ENCODE results near the gene IGSF8.

Gene IGSF8

DNA sequence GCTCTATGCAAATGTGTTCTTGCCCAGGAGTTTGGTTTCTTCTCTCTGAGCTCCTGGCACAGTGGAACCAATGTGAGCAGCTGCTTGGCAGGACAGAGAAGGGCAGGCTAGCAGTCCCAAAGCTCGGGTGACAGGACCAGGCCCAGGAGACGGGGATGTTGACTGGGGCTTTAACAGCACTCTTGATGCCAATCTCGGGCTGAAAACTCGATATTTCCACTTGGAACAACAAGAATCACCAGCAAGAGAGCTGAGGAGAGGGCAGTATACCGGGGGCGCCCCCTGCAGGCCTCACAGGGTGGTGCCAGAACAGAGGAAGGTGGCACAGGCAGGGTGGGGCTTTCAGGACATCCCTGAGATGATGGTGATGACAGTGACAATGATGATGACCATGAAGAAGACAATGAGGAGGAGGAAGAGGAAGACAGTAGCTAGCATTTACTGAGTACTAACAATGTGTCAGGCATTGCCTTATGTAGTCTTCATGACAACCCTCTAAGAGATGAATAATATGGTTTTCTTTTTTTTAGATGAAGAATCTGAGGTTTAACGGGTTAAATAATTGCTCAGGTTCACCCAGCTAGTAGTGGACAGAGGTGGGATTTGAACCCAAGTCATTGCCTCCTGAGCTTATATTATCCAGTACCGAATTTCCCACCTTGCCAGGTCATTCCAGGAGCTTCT, 19.8 kb downstream of the IGSF8 start:
- Mint-ChIP-seq H3K9me3 (no peaks in the 10 kb centered on the region), H3K27me3 (peaks cover 68% of the 10 kb centered on the region), H3K4me1 (ENCODE audit: low read depth) (peaks cover 22% of the 10 kb centered on the region), H3K4me3 (no peak overlapping the region), H3K36me3 (ENCODE audit: low read depth) (no peaks in the 10 kb centered on the region), H3K27ac (no peak overlapping the region)

DNA sequence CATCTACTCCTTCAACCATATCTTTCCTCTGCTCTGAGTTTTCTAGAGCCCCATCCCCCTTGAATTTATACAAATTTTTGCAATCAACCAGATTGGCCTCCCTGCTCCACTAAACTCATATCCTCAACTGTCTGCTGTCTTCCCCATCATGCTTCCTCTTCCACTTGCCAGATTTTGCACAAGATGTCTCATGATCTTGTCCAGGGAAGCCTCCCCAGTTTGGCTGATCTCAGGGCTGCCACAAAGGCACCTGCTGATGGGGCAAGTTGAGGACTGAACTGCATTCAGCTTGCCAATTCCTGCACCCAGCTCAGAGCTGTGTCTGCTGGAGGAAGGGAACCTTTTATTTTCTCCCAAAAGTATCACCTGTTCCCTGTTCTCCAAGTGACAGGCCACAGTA, 20.9 kb downstream of the IGSF8 start:
- H3K27ac Mint-ChIP-seq: no peak overlapping the region
- peaks cover 22% of the 10 kb centered on the region for H3K4me1 Mint-ChIP-seq (ENCODE audit: low read depth)
- peaks cover 67% of the 10 kb centered on the region for H3K27me3 Mint-ChIP-seq
- H3K9me3 Mint-ChIP-seq: no peaks in the 10 kb centered on the region
- H3K4me3 Mint-ChIP-seq: no peak overlapping the region
- no peaks in the 10 kb centered on the region for H3K36me3 Mint-ChIP-seq (ENCODE audit: low read depth)

DNA sequence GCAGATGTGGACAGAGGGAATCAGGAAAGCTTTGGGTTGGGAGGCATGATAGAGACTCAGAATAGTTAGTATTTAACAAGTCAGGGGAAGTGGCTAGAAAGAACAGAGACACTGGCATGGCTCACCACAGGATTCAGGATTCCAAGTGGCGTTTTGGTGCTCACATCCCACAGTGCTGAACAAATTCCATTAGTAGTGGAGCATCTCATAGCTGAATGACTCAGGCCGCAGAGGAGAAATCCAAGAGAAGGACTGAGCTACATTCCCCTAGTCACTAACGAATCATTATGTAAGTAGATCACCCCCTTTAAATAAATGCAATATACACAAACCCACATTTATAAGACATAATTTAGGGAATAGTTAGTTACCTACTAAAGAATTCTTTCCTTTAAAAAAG, 22.1 kb downstream of the IGSF8 start:
- H3K27me3 Mint-ChIP-seq: peaks cover 64% of the 10 kb centered on the region
- peaks cover 21% of the 10 kb centered on the region for H3K4me1 Mint-ChIP-seq (ENCODE audit: low read depth)
- no peak overlapping the region for H3K4me3 Mint-ChIP-seq
- H3K27ac Mint-ChIP-seq: no peak overlapping the region
- H3K9me3 Mint-ChIP-seq: no peaks in the 10 kb centered on the region
- no peaks in the 10 kb centered on the region for H3K36me3 Mint-ChIP-seq (ENCODE audit: low read depth)

DNA sequence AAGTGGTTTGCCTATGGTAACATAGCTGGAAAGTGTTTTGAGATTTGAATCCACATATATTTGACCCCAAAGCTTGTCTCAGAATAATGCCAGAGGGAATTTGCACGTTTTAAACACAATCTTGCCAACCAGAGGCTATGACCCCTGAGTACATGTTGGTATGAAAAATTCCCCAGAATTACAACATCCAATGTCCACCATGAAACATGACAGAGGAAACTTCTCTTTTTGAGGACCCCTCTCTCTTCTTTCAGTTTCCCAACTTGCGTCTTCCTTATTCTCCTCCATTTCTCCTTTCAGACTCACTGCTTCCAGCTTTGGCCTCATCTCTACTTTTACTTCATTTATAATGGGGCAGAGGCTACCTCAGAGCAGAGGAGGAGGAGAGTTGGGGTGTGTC, 22.6 kb downstream of the IGSF8 start:
- Mint-ChIP-seq H3K27me3 (peaks cover 62% of the 10 kb centered on the region), H3K27ac (no peak overlapping the region), H3K9me3 (no peaks in the 10 kb centered on the region), H3K36me3 (ENCODE audit: low read depth) (no peaks in the 10 kb centered on the region), H3K4me3 (no peak overlapping the region), H3K4me1 (ENCODE audit: low read depth) (peaks cover 17% of the 10 kb centered on the region)

DNA sequence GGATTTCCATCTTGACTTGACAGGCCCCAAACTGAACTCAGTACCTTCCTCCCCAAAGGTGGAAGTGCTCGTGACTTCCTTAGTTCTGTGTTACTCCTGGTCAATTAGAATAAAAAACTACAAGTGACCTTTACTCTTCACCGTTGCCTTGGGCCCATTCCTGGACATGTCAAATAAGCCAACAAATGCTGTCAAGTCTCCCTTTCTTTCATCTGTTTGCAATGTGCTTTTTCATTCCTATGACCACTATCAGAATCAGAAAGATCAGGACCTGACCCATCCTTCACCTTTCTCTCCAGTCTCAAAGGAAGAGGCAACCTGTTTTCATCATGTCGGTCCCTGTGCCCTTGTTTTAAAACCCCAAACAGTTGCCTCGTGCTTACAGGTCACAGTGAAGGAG, 23.6 kb downstream of the IGSF8 start:
- Mint-ChIP-seq H3K4me1 (ENCODE audit: low read depth) (peaks cover 15% of the 10 kb centered on the region), H3K27me3 (peaks cover 61% of the 10 kb centered on the region), H3K27ac (no peak overlapping the region), H3K4me3 (no peak overlapping the region), H3K9me3 (no peaks in the 10 kb centered on the region), H3K36me3 (ENCODE audit: low read depth) (no peaks in the 10 kb centered on the region)

DNA sequence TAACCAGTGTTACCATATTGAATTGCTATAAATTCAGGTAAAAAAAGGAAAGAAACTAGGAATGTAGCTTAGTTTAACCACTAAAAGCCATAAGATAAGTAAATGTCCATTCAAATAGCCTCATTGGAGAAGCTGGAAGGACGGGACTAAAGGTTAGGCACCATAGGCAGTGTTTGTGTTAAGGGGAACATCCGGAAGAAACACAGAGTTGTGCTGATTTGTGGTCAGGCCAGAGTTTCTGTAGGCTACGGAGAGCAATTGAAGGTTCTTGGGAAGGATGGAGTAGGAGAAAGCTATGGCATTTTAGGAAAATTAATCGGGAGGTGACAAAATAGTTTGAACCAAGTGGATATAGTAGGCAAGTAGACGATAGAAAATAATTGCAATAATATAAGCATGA, 27.1 kb downstream of the IGSF8 start:
- no peaks in the 10 kb centered on the region for H3K9me3 Mint-ChIP-seq
- H3K27me3 Mint-ChIP-seq: peaks cover 52% of the 10 kb centered on the region
- no peak overlapping the region for H3K4me3 Mint-ChIP-seq
- no peak overlapping the region for H3K27ac Mint-ChIP-seq
- no peaks in the 10 kb centered on the region for H3K36me3 Mint-ChIP-seq (ENCODE audit: low read depth)
- H3K4me1 Mint-ChIP-seq (ENCODE audit: low read depth): peaks cover 8% of the 10 kb centered on the region

DNA sequence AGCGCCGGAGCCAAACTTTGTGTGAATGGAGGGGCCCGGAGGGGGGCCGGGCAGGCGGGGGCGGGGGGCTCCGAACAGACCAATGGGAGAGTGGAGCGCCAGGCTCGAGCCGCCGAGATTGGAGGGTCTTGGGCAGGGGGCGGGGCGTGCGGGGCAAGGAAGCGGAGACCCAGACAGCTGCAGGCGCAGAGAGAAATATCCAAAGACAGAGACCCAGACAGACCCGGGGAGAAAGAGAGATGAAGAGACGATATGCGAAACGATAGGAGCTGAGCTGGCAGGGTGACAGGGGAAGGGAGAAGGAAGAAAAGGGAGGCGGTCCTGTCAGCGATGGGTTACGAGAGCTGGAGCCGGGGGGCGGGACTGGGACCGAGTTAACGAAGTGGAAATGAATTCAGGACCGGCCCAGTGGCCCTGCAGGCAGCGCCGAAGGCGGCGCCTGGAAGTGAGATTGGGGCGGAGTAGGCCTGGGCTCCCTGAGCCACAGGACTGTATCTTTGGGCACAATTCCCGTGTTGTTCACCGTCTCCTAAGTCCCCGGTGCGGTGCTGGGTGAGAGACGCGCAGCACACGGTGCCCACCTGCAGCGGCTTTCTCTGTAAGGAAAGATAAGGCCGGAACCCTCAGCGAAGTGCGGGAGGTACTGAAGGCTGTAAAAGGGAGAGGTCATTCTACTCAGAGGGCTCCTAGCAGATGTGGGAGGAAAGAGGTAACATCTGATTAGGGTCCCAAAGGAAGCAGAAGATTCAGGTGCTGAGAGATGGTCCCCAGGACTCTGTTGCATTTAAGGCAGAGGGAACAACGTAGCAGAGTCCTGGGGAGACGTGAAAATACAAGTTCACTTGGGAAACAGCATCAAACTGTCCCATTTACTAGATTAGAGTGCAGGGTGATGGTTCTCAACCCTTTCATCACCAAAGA, 27.9 kb downstream of the IGSF8 start:
- H3K27me3 Mint-ChIP-seq: peaks cover 44% of the 10 kb centered on the region
- H3K9me3 Mint-ChIP-seq: no peaks in the 10 kb centered on the region
- peak overlapping the region; percentile 86 for H3K4me3 Mint-ChIP-seq
- H3K36me3 Mint-ChIP-seq (ENCODE audit: low read depth): no peaks in the 10 kb centered on the region
- no peak overlapping the region for H3K27ac Mint-ChIP-seq
- H3K4me1 Mint-ChIP-seq (ENCODE audit: low read depth): peaks cover 8% of the 10 kb centered on the region

DNA sequence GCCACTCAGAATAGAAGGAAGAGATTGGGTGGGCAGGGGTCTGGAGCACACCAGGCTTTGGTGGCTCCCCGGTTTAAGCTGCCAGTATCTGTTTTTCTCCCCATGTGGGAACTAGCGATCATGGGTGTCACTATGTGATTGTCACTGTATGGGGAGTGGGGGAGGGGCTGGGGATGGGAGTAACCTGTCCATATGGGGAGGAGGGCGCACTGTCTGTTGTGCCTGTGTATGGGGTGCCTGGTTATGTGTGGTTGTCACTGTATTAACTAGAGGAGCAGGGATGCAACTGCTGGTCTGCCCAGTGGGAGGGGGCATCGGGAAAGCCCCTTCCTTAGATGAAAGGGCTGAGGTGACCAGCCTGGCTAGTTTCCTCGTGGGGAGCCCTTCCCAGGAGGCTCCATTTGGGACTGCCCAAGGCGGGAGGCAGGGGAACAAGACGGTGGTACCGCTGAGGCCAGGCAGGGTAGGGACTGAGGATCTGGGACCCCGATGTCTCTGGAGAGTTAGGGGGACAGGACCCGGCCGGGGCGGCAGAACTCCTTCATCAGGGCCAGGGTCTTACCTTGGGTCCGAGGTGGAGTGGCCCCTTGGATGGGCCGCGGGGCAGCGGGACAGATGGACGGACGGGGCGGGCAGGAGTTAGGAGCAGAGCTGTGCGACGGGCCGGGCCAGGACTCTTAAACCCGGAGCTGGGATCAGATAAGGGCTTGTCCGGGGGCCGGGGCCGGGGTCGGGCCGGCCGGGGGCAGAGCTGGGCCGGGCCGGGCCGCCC, 28.8 kb downstream of the IGSF8 start, which contains the start of gene KCNJ10:
KCNJ10 (minus strand) TSS at position 701 of the 772 bp plus-strand sequence. CDS start 27,628 bp downstream, outside the sequence.
- no peaks in the 10 kb centered on the region for H3K36me3 Mint-ChIP-seq (ENCODE audit: low read depth)
- H3K27me3 Mint-ChIP-seq: peaks cover 37% of the 10 kb centered on the region
- peak within 1 kb of the TSS; percentile 86 for H3K4me3 Mint-ChIP-seq
- H3K4me1 Mint-ChIP-seq (ENCODE audit: low read depth): peaks cover 8% of the 10 kb centered on the region
- no peak within 1 kb of the TSS for H3K27ac Mint-ChIP-seq
- H3K9me3 Mint-ChIP-seq: no peaks in the 10 kb centered on the region

DNA sequence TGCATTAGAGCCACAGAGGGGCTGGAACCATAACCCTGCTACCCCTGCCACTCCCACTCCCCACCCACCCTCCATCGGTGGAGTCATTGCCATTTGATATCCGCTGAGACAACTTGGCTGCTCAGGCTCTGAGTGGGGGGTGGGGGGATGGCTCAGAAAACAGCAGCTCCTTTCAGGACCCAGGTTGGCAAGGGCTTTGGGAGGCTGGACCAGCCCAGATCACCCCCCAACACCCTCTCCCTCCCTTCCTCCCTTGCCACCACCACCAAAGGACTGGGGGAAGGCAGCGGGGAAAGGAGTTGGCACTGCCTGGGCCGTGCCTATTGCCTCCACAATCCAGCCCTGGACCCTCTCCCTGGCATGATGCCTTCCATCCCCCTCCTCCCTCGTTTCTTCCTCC, 30.2 kb downstream of the IGSF8 start:
- H3K4me3 Mint-ChIP-seq: no peak overlapping the region
- H3K27me3 Mint-ChIP-seq: peaks cover 32% of the 10 kb centered on the region

DNA sequence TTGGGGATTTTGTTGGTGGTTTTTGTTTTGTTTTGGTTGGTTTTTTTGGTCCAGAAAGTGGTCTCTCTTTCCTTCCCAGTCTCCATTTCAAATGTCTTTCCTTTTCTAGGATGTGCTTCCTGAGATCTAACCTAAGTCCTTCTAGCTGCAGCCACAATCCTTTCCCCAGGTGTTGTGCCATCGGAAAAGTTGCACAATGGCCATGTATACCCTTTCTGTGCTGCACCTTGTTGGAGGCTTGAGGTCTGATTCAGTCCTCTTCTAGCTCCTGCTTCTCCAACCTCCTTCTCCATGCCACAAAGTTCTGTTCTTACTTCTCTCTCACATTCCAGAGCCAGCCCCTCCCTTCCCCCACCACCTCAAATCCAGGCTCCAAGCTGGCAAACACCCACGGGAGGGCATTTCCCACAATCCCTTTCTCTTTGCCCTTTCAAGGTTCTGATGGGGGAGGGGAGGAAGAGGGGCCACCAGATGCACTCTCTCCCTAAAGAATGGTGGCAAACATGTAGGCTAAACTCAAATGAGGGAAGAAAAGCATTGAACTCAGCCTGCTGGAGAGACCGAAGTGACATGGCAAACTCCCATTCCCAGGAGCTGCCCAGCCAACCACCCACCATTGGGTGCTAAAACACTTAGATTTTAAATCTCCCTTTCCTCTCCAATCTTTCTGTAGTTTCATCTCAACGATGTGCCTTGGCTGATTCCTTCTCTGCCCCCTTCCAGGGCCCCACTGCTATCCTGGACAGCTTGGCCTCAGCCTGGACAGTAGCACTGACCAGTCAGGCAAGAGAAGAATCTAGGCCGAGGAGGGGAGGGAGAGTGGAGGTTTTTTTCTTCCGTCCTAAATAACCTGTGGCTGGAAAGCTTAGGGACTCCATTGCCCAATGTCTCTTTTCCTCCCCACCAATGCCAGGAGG, 31.3 kb downstream of the IGSF8 start:
- no peak overlapping the region for H3K4me3 Mint-ChIP-seq
- no peaks in the 10 kb centered on the region for H3K9me3 Mint-ChIP-seq
- peaks cover 30% of the 10 kb centered on the region for H3K27me3 Mint-ChIP-seq
- no peaks in the 10 kb centered on the region for H3K36me3 Mint-ChIP-seq (ENCODE audit: low read depth)
- peaks cover 8% of the 10 kb centered on the region for H3K4me1 Mint-ChIP-seq (ENCODE audit: low read depth)
- no peak overlapping the region for H3K27ac Mint-ChIP-seq

More for the DNA sequence above, 30.2 kb downstream of the IGSF8 start:
- peaks cover 8% of the 10 kb centered on the region for H3K4me1 Mint-ChIP-seq (ENCODE audit: low read depth)
- H3K36me3 Mint-ChIP-seq (ENCODE audit: low read depth): no peaks in the 10 kb centered on the region
- no peaks in the 10 kb centered on the region for H3K9me3 Mint-ChIP-seq
- H3K27ac Mint-ChIP-seq: no peak overlapping the region

DNA sequence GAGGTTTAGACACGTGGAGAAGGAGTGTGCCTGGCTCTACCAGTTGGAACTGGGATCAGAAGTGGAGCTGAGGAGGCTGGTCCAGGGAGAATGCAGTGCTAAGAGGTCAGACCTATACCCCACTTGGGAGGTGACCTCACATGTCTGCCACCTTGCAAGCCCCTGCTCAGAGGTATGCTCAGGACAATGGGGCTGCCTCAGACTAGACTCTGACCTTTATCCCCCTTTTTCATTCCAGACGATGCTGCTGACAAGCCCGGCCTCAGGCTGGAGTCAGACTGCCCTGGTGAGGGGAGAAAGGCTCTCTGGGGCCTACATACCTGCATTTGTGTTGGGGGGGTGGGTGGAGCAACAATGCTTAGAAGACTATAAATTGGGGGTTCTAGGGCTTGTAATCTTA, 33.7 kb downstream of the IGSF8 start:
- no peaks in the 10 kb centered on the region for H3K4me1 Mint-ChIP-seq (ENCODE audit: low read depth)
- H3K36me3 Mint-ChIP-seq (ENCODE audit: low read depth): no peaks in the 10 kb centered on the region
- no peak overlapping the region for H3K27ac Mint-ChIP-seq
- H3K27me3 Mint-ChIP-seq: peaks cover 11% of the 10 kb centered on the region
- no peak overlapping the region for H3K4me3 Mint-ChIP-seq
- no peaks in the 10 kb centered on the region for H3K9me3 Mint-ChIP-seq

DNA sequence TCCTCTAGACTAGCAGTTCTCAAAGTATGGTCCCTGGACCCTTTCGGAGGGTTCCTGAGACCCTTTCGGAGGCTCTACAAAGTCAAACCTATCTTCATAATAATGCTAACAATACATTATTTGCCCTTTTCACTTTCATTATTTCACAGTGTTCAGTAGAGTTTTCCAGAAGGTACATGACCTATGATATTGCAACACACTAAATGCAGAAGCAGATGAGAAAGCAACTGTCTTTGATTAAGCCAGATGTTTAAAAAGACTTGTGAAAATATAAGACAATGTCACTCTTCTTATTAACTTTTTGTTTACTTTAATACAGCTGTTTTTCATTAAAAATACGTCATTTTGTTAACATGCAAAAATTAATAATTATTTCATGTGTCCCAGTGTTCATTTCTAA, 34.3 kb downstream of the IGSF8 start:
- no peaks in the 10 kb centered on the region for H3K4me1 Mint-ChIP-seq (ENCODE audit: low read depth)
- no peaks in the 10 kb centered on the region for H3K9me3 Mint-ChIP-seq
- H3K27me3 Mint-ChIP-seq: peaks cover 8% of the 10 kb centered on the region
- no peak overlapping the region for H3K4me3 Mint-ChIP-seq
- H3K27ac Mint-ChIP-seq: no peak overlapping the region
- H3K36me3 Mint-ChIP-seq (ENCODE audit: low read depth): no peaks in the 10 kb centered on the region

DNA sequence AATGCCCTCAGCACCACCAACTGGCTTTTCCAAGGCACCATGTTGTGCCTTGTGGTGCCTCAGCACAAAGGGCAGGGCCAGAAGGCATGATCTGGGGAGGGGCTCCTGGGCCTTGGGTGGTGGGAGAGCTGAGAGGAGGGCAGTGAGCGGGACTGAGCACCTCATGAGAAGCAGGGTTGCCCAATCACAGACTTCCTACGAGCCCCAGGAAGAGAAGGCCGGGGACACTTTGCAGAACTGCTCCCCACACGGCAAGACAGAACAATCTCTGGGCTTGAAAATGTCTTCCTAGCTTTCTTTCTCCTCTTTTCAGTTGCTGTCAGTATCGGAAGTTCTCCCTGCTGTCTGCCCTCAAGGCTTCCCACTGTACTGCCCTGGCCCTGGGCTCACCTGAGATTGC, 35.2 kb downstream of the IGSF8 start:
- no peaks in the 10 kb centered on the region for H3K36me3 Mint-ChIP-seq (ENCODE audit: low read depth)
- H3K4me1 Mint-ChIP-seq (ENCODE audit: low read depth): no peaks in the 10 kb centered on the region
- H3K9me3 Mint-ChIP-seq: no peaks in the 10 kb centered on the region
- H3K27ac Mint-ChIP-seq: no peak overlapping the region
- H3K27me3 Mint-ChIP-seq: no peaks in the 10 kb centered on the region
- H3K4me3 Mint-ChIP-seq: no peak overlapping the region

DNA sequence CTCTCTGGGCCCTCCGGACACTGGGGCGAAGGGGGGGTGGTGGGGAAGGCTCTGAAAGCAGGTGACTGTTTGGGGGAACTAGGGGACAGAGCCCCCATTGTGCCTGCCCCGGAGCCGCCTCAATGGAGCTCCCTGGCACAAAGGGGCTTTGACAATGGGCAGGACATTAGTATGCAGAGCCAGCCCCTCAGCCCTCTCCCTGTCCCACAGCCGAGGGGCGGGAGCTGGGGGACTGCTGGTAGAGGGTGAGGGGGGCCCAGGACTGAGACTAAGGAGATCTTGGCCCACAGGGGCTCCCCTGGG, 36.2 kb downstream of the IGSF8 start:
- Mint-ChIP-seq H3K27me3 (peaks cover 2% of the 10 kb centered on the region), H3K9me3 (no peaks in the 10 kb centered on the region), H3K36me3 (ENCODE audit: low read depth) (no peaks in the 10 kb centered on the region), H3K4me3 (no peak overlapping the region), H3K4me1 (ENCODE audit: low read depth) (no peaks in the 10 kb centered on the region), H3K27ac (no peak overlapping the region)
